SK-N-SH treated with all-trans-retinoic acid at 6 μM for 48 hours (cell line): ENCODE measurements around the gene RTCB.

Experiments
- ATAC-seq: fragments of 200-7000 bp; cut with Tn5 transposase; 3 replicates; pipeline ENCODE4 v1.9.1; 2020; ENCODE audit warnings: mild to moderate bottlenecking, moderate library complexity
- ARNTL ChIP-seq: fragments of 450-650 bp; formaldehyde crosslinking; IDR thresholded peaks from 2 replicates; pipeline ENCODE4 v1.5.0; 2020; ENCODE audit warnings: low read depth, mild to moderate bottlenecking, moderate library complexity, borderline replicate concordance
- BACH2 ChIP-seq: fragments of 250-450 bp; sonication (Bioruptor Pico); IDR thresholded peaks from 2 replicates; pipeline ENCODE4 v1.9.0; 2021; ENCODE audit warnings: mild to moderate bottlenecking, borderline replicate concordance
- CREB5 ChIP-seq: fragments of 250-450 bp; sonication (Bioruptor Pico); IDR thresholded peaks from 2 replicates; pipeline ENCODE4 v1.5.1; 2020; ENCODE audit warnings: low read depth, mild to moderate bottlenecking, moderate library complexity
- CSDC2 ChIP-seq: fragments of 250-450 bp; sonication (Bioruptor Pico); IDR thresholded peaks from 2 replicates; pipeline ENCODE4 v1.5.0; 2020; ENCODE audit warnings: mild to moderate bottlenecking, moderate library complexity
- CSRNP3 ChIP-seq: fragments of 250-450 bp; sonication (Bioruptor Pico); IDR thresholded peaks from 2 replicates; pipeline ENCODE4 v1.5.1; 2021; ENCODE audit warnings: mild to moderate bottlenecking, moderate library complexity
- ESRRG ChIP-seq: fragments of 250-450 bp; sonication (Bioruptor Pico); IDR thresholded peaks from 2 replicates; pipeline ENCODE4 v1.6.1; 2021; ENCODE audit warnings: mild to moderate bottlenecking
- GLIS3 ChIP-seq: fragments of 250-450 bp; sonication (Bioruptor Pico); IDR thresholded peaks from 2 replicates; pipeline ENCODE4 v1.5.0; 2020; ENCODE audit warnings: mild to moderate bottlenecking, moderate library complexity
- ISL1 ChIP-seq: fragments of 250-450 bp; sonication (Bioruptor Pico); IDR thresholded peaks from 2 replicates; pipeline ENCODE4 v2.1.2; 2022; ENCODE audit warnings: mild to moderate bottlenecking, moderate library complexity
- OSR1 ChIP-seq: fragments of 250-450 bp; sonication (Bioruptor Pico); IDR thresholded peaks from 2 replicates; pipeline ENCODE4 v1.8.0; 2022; ENCODE audit warnings: moderate library complexity, mild to moderate bottlenecking, inconsistent platforms
- PATZ1 ChIP-seq: fragments of 250-450 bp; sonication (Bioruptor Pico); IDR thresholded peaks from 2 replicates; pipeline ENCODE4 v1.8.0; 2020; ENCODE audit warnings: mild to moderate bottlenecking, moderate library complexity, borderline replicate concordance
- POU6F1 ChIP-seq: fragments of 250-450 bp; sonication (Bioruptor Pico); IDR thresholded peaks from 2 replicates; pipeline ENCODE4 v1.8.0; 2021; ENCODE audit warnings: low read depth, mild to moderate bottlenecking, moderate library complexity, borderline replicate concordance
- PPARA ChIP-seq: fragments of 250-450 bp; sonication (Bioruptor Pico); IDR thresholded peaks from 2 replicates; pipeline ENCODE4 v1.5.0; 2020; ENCODE audit warnings: mild to moderate bottlenecking, borderline replicate concordance
- RARB ChIP-seq: fragments of 250-450 bp; sonication (Bioruptor Pico); IDR thresholded peaks from 2 replicates; pipeline ENCODE4 v1.8.0; 2021; ENCODE audit warnings: mild to moderate bottlenecking, moderate library complexity
- SNAI2 ChIP-seq: fragments of 250-450 bp; sonication (Bioruptor Pico); IDR thresholded peaks from 2 replicates; pipeline ENCODE4 v1.5.0; 2020; ENCODE audit warnings: mild to moderate bottlenecking, moderate library complexity
- TCF4 ChIP-seq: fragments of 250-450 bp; sonication (Bioruptor Pico); IDR thresholded peaks from 2 replicates; pipeline ENCODE4 v1.8.0; 2021; ENCODE audit warnings: mild to moderate bottlenecking, moderate library complexity, borderline replicate concordance
- TOX ChIP-seq: fragments of 250-450 bp; sonication (Bioruptor Pico); IDR thresholded peaks from 2 replicates; pipeline ENCODE4 v1.8.0; 2021; ENCODE audit warnings: mild to moderate bottlenecking, moderate library complexity, borderline replicate concordance
- TSHZ2 ChIP-seq: fragments of 250-450 bp; sonication (Bioruptor Pico); IDR thresholded peaks from 2 replicates; pipeline ENCODE4 v1.5.0; 2020; ENCODE audit warnings: mild to moderate bottlenecking, moderate library complexity
- ZC3H10 ChIP-seq: fragments of 250-450 bp; sonication (Bioruptor Pico); IDR thresholded peaks from 2 replicates; pipeline ENCODE4 v1.5.1; 2021; ENCODE audit warnings: mild to moderate bottlenecking, moderate library complexity
- ZFP30 ChIP-seq: fragments of 450-650 bp; formaldehyde crosslinking; IDR thresholded peaks from 2 replicates; pipeline ENCODE4 v1.5.0; 2022; ENCODE audit warnings: mild to moderate bottlenecking, moderate library complexity
- ZNF565 ChIP-seq: fragments of 450-650 bp; formaldehyde crosslinking; conservative IDR thresholded peaks from 2 replicates; pipeline ENCODE4 v1.5.0; 2020; ENCODE audit warnings: low read depth, mild to moderate bottlenecking, moderate library complexity
- ZNF8 ChIP-seq: fragments of 450-650 bp; formaldehyde crosslinking; IDR thresholded peaks from 2 replicates; pipeline ENCODE4 v1.5.0; 2020; ENCODE audit warnings: mild to moderate bottlenecking, moderate library complexity

Gene RTCB

GRCh38 chr22:32348031-32348611 lies 63.9 kb downstream of the RTCB start:
- TF ChIP-seq ZNF8 (CRISPR knock-in tag), result no peak
- ATAC-seq, result no peak

GRCh38 chr22:32343941-32344340 lies 68.1 kb downstream of the RTCB start:
- no peak for ATAC-seq
- TF ChIP-seq CREB5 (no peak), TCF4 (CRISPR knock-in tag) (no peak), ESRRG (CRISPR knock-in tag) (no peak), OSR1 (no peak), CSDC2 (no peak), GLIS3 (CRISPR knock-in tag) (no peak), PPARA (no peak), SNAI2 (CRISPR knock-in tag) (no peak), ARNTL (CRISPR knock-in tag) (no peak), POU6F1 (CRISPR knock-in tag) (no peak), BACH2 (CRISPR knock-in tag) (no peak), ZC3H10 (CRISPR knock-in tag) (no peak), ZFP30 (CRISPR knock-in tag) (no peak), PATZ1 (no peak), TOX (CRISPR knock-in tag) (no peak), TSHZ2 (CRISPR knock-in tag) (no peak), ZNF565 (CRISPR knock-in tag) (no peak), RARB (CRISPR knock-in tag) (no peak), CSRNP3 (CRISPR knock-in tag) (no peak), ISL1 (CRISPR knock-in tag) (no peak)

GRCh38 chr22:32342977-32343376 lies 69.1 kb downstream of the RTCB start:
- ATAC-seq, result no peak
- TF ChIP-seq BACH2 (CRISPR knock-in tag) (no peak), ISL1 (CRISPR knock-in tag) (no peak), CSRNP3 (CRISPR knock-in tag) (no peak), ZFP30 (CRISPR knock-in tag) (no peak), TOX (CRISPR knock-in tag) (no peak), OSR1 (no peak), PATZ1 (no peak), ESRRG (CRISPR knock-in tag) (no peak), ZC3H10 (CRISPR knock-in tag) (no peak), CREB5 (no peak), ARNTL (CRISPR knock-in tag) (no peak)
